Liver (tissue), 3 donors: ENCODE data around the gene AZGP1.

Experiments used
- GABPA ChIP-seq, 2 donors: IDR thresholded peaks in 1 of 2; conservative IDR thresholded peaks in 1 of 2; 2 replicates each; pipeline ENCODE4 v1.6.1; 2016; ENCODE audit warnings: antibody characterized with exemption in 2 of 2, mild to moderate bottlenecking in 1 of 2, moderate library complexity in 1 of 2
- HNF4G ChIP-seq: IDR thresholded peaks from 2 replicates; pipeline ENCODE4 v1.6.1; 2016; ENCODE audit warnings: antibody characterized with exemption
- NR2F2 ChIP-seq: IDR thresholded peaks from 2 replicates; pipeline ENCODE4 v1.6.1; 2016; ENCODE audit warnings: antibody characterized with exemption
- SP1 ChIP-seq: IDR thresholded peaks from 2 replicates; pipeline ENCODE4 v1.6.1; 2018; ENCODE audit warnings: antibody characterized with exemption, mild to moderate bottlenecking
- TF ChIP-seq, protein P1 (sequence below): fragments of 150-350 bp; IDR thresholded peaks from 2 replicates; pipeline ENCODE4 v1.5.1; 2017; ENCODE audit warnings: improper control_type of control experiment, low read depth, low read length; ENCODE audit not compliant: missing input control
- donor health status: healthy.
- donor health status: healthy.

DNA sequence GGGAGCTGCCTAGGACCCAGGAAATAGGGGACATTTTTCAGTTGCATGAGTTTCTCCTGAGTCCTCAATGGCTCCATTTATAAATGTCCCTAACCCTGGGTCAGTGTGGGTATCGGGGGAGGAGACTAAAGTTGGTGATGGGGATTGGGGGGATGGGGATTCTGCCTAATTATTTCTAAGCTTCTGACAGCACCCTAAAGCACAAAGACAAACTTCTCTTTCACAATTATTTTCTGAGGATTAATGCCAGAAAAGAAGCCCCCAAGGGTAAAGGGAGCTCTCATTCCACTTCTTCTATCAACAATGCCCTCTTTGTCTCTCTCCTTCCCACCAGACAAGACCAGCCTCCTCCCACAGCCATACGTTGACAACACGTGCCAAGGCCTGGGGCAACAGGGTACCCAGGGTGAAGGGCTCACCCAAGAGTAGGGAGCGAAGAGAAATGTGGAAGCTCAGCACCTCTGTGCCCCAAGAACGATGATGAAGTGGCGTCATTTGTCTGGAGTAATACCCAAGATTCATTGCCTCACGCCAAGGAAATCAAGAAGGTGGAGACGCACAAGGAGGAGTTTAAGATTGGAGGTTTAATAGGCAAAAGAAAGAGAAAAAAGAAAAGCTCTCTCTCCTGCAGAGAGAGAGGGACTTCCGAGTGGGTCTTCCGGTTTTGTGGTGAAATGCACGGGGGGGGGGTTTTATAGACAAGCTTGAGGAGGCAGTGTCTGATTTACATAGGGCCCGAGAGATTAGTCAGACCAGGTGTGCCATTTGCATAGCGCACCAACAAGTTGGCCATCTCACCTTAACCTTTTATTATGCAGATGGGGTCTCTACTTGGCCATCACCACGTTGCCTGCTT, 32.0 kb downstream of the AZGP1 start:
- TF ChIP-seq GABPA (IDR thresholded peaks at IDR 0.05 in 1 of 2, conservative IDR thresholded peaks at IDR 0.05 in 1 of 2) (no peak), SP1 (no peak), HNF4G (no peak), NR2F2 (no peak)
- TF ChIP-seq, protein P1, sequence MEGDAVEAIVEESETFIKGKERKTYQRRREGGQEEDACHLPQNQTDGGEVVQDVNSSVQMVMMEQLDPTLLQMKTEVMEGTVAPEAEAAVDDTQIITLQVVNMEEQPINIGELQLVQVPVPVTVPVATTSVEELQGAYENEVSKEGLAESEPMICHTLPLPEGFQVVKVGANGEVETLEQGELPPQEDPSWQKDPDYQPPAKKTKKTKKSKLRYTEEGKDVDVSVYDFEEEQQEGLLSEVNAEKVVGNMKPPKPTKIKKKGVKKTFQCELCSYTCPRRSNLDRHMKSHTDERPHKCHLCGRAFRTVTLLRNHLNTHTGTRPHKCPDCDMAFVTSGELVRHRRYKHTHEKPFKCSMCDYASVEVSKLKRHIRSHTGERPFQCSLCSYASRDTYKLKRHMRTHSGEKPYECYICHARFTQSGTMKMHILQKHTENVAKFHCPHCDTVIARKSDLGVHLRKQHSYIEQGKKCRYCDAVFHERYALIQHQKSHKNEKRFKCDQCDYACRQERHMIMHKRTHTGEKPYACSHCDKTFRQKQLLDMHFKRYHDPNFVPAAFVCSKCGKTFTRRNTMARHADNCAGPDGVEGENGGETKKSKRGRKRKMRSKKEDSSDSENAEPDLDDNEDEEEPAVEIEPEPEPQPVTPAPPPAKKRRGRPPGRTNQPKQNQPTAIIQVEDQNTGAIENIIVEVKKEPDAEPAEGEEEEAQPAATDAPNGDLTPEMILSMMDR: no peak
